ENCODE data around the gene EFCAB8. TPM values are rescaled to one million over a fixed set of nuclear protein-coding genes. Genes with fewer than 3 reads are reported as not detected.

The EFCAB8 gene
- total RNA-seq, 1 donor from 2014 or later, result not detected

- TF ChIP-seq, protein P1, sequence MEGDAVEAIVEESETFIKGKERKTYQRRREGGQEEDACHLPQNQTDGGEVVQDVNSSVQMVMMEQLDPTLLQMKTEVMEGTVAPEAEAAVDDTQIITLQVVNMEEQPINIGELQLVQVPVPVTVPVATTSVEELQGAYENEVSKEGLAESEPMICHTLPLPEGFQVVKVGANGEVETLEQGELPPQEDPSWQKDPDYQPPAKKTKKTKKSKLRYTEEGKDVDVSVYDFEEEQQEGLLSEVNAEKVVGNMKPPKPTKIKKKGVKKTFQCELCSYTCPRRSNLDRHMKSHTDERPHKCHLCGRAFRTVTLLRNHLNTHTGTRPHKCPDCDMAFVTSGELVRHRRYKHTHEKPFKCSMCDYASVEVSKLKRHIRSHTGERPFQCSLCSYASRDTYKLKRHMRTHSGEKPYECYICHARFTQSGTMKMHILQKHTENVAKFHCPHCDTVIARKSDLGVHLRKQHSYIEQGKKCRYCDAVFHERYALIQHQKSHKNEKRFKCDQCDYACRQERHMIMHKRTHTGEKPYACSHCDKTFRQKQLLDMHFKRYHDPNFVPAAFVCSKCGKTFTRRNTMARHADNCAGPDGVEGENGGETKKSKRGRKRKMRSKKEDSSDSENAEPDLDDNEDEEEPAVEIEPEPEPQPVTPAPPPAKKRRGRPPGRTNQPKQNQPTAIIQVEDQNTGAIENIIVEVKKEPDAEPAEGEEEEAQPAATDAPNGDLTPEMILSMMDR (conservative IDR thresholded peaks at IDR 0.05; ENCODE audit: low read depth, low read length), result no peak
- no peak overlapping the region for H3K4me3 ChIP-seq (ENCODE audit: low read depth, low read length)
- no peak for DNase-seq (ENCODE audit: low read depth)
These were observed 13.0 kb downstream of the EFCAB8 start for GRCh38 chr20:32871627-32872160.

DNA sequence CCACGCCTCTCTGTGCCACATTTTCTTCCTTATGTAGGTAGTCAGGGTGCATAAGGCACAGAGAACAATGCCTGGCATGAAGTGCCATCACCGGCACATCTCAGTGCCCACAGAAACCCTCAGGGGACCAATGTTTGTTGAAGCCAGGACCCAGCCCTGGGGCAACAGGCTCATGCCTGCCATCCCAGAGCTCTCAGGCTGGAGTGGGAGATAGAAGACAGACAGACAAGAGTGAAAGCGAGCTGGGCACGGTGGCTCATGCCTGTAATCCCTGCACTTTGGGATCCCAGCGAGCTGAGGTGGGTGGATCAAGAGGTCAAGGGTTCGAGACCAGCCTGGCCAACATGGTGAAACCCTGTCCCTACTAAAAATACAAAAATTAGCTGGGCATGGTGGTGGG is 13.5 kb downstream of the EFCAB8 start:
- TF ChIP-seq, protein P1 (conservative IDR thresholded peaks at IDR 0.05; ENCODE audit: low read depth, low read length), result no peak
- no peak for DNase-seq (ENCODE audit: low read depth)
- no peak overlapping the region for H3K4me3 ChIP-seq (ENCODE audit: low read depth, low read length)

- DNase-seq (ENCODE audit: low read depth), result no peak
- TF ChIP-seq, protein P1 (conservative IDR thresholded peaks at IDR 0.05; ENCODE audit: low read depth, low read length), result no peak
- H3K4me3 ChIP-seq (ENCODE audit: low read depth, low read length), result no peak overlapping the region
These were observed 16.9 kb downstream of the EFCAB8 start for GRCh38 chr20:32875673-32876072.

DNA sequence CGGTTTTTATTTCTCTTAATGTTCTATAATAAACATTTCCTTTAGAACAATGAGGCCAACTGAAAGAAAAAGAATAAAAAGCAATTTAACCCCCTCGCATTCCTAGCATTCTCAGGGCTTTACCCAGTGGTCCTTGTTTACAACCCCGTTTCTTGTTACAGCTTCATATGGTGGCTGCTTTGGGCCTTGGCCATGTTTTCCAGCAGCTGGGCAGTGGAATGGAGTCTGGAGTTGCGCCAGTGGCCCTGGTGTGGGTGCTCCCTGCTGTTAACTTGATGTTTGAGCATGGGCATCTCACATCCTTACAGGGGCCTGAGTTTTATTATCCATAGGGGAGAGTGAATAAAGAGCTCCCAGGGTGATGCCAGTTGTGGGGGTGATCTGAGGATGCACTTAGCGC is 18.8 kb downstream of the EFCAB8 start:
- H3K4me3 ChIP-seq (ENCODE audit: low read depth, low read length), result no peak overlapping the region
- no peak for DNase-seq (ENCODE audit: low read depth)
- TF ChIP-seq, protein P1 (conservative IDR thresholded peaks at IDR 0.05; ENCODE audit: low read depth, low read length), result no peak

GRCh38 chr20:32878820-32879219 is 20.1 kb downstream of the EFCAB8 start:
- TF ChIP-seq, protein P1 (conservative IDR thresholded peaks at IDR 0.05; ENCODE audit: low read depth, low read length), result no peak
- DNase-seq (ENCODE audit: low read depth), result no peak
- H3K4me3 ChIP-seq (ENCODE audit: low read depth, low read length), result no peak overlapping the region

- DNase-seq (ENCODE audit: low read depth), result no peak
- no peak overlapping the region for H3K4me3 ChIP-seq (ENCODE audit: low read depth, low read length)
- TF ChIP-seq, protein P1 (conservative IDR thresholded peaks at IDR 0.05; ENCODE audit: low read depth, low read length), result no peak
These were observed 20.8 kb downstream of the EFCAB8 start for GRCh38 chr20:32879538-32879937.

GRCh38 chr20:32880635-32881034 is 21.9 kb downstream of the EFCAB8 start:
- TF ChIP-seq, protein P1 (conservative IDR thresholded peaks at IDR 0.05; ENCODE audit: low read depth, low read length), result no peak
- no peak for DNase-seq (ENCODE audit: low read depth)
- H3K4me3 ChIP-seq (ENCODE audit: low read depth, low read length), result no peak overlapping the region
